GM19397 (cell line): ENCODE results near the gene NRXN2.

Experiments
- ATAC-seq: cut with Tn5 transposase; IDR thresholded peaks from one replicate; pipeline ENCODE4 v1.9.1; 2021; ENCODE audit warnings: mild to moderate bottlenecking, moderate library complexity; ENCODE audit not compliant: unreplicated experiment

The NRXN2 gene

DNA sequence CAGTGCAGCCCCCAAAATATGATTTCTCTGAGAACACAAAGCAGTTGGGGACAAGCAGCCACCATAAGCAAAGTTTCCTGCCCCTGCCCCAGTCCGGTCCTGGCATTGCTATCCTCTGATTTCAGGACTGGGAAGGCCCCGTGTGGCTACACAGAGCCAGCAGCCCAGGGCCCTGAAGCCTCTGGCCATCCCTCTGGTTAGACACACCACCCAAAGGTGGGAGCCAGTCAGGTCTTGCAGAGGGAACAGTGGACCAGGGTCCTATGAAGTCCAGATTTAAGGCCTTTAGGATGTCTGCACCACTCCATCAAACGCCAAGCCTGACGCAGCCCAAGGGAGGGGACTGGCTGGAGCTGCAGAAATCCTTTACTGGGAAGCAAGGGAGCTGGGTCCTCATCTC, 68.6 kb downstream of the NRXN2 start:
- ATAC-seq = no peak

DNA sequence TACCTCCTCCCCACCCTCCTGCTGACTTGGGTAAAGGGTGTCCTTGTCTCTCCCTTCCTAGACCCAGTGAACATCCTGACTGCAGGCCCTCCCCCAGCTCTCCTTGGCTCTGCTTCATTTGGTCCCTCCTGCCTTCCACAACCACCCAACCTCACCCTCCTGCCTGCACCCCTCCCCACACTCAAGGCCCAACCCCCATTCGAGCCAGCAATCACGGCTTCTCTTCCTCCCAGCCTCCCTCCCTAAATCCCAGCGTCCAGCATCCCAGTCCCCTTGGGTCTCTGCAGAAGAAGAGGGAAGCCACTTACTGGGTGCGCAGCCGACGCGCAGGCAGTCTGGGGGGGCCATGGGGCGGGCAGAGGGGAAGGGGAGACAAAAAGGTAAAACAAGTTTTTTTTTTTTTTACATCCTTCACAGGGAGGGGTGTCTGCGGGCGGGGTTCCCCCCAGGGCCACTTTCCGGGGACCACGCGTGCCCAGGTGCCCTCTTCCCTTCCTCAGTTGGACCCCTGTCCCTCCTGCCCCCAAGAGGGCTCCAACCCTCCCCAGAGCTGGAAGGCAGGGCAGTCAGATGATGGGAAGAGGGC, 69.5 kb downstream of the NRXN2 start:
- ATAC-seq = no peak

DNA sequence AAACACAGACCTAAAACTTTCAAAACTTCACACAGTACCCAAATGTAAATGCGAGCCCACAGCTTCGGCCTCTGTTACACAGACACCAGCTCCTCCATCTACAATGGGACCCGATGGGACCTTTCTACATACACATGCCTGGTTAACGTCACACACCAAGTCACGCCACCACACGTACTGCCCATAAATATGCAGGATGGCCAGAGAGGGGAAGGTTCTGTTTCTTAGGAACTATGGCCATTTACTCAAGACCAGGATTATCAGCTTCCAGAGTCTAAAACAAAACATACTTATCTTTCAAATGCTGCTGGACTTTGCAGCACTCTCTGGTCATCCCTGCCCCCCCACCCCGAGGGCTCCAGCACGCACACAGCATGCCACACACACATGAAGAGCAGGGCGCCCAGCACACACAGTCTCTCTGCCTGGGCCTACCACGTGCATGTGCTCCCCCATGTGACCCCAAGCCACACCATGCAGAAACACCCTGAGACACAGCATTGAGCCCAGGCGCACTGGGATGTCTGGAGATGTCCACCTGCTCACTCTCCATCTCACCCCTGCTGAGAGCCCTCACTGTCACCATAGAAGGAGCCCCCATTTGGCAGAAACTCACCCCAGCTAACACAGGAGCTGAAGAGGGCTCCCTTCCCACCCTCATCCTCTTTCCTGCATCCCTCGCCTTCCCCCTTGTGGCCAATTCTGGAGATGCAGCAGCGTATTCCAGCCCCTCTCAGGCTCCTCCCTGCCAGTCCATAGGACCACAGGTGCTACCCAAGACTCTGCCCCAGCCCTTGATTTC, 70.2 kb downstream of the NRXN2 start:
- no peak for ATAC-seq

DNA sequence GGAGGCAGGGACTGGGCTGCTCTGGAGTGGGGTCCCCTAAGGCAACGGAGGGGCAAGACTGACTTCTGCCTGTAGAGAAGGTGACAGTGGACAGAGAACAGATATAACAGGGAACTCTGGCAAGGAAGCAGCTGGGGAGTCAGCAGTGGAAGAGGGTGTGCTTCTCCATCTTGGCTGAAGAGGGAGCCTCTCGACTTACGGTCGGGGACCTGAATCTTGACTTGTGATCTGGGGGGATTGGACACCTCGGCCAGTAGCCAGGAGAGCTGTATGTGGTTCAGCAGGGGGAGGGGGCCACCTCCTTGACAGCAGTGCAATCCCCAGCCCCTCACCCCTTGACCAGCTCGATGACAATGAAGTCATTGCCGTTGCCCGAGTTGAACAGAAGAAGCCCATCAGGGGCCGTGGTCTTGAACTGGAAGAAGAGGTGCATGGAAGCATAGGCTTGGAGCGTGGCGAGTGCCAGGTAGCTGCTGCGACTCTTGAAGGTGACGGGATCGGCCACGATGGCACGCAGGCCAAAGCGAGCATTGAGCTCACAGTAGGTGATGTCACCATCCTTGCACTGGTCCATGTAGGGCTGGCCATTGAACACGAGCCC, 72.0 kb downstream of the NRXN2 start:
- no peak for ATAC-seq

DNA sequence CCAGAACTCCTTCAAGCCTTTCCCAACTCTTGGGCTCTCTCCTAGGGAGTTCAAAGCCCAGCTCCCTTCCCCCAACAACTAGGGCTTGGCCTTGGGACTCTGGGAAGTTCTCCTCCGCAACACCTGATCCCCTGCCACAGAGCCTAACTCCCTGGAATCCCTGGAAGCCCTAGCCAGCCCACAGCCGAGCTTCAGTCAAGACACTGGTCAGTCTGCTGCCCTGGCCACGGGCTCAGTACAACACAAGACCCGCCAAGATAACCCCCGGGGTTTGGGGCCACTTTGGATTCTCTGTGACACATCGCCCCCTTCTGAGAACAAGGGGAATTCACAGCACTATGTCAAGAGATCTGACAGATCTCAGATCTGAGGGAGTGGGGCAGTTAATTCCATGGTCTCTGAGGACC, 73.7 kb downstream of the NRXN2 start:
- ATAC-seq = no peak

DNA sequence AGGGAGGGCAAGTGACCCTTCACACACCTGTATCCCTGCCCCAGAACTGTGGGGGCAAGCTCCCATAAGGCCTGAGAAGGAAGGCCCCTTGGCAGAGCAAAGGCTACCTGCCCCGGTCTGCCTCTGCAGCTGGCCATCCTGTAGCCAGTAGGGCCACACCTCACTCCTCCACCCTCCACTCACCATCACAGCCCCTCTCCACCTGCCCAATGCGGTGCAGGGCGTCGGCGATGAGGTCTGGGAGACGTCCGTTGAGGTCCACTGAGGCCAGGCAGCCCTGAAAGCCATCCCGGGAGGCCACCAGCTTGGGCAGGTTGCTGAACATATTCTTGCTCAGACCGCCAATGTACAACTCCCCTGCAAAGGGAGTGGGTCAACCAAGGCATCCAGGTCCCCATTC, 74.4 kb downstream of the NRXN2 start:
- ATAC-seq = no peak

DNA sequence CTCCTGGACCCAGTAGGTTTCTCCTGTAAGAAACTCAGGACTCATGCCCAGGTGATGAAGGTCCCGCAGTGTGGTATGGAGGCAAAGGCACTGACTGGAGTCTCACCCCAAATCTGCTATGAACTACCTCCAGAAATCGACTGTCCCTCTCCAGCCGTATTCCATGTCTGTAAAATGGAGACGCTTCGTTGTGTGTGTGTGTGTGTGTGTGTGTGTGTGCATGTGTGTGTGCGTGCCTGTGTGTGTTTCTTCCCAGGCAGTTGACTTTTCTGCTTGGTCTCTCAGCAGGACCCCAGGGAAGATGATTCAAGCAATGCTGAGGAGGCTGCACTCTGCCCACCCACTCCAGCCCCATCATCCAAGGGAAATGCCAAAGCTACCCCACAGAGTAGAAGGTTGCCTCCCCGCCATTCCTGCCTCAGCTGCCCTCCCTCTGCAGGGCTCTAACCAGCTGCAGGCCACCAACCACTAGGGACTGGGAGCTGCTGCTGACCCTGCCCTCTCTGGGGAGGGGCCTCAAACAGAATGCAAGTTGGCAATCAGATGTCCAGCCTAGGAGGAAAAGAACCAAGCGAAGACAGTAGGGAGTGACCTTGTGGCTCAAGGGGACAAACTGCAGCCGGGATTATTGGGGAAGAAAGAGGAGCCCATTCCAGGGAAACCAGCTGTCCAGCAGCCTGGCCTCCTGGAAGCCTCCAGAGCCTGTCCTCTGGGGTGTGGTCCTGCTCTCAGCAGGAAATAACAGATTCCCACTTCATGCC, 75.8 kb downstream of the NRXN2 start:
- no peak for ATAC-seq

DNA sequence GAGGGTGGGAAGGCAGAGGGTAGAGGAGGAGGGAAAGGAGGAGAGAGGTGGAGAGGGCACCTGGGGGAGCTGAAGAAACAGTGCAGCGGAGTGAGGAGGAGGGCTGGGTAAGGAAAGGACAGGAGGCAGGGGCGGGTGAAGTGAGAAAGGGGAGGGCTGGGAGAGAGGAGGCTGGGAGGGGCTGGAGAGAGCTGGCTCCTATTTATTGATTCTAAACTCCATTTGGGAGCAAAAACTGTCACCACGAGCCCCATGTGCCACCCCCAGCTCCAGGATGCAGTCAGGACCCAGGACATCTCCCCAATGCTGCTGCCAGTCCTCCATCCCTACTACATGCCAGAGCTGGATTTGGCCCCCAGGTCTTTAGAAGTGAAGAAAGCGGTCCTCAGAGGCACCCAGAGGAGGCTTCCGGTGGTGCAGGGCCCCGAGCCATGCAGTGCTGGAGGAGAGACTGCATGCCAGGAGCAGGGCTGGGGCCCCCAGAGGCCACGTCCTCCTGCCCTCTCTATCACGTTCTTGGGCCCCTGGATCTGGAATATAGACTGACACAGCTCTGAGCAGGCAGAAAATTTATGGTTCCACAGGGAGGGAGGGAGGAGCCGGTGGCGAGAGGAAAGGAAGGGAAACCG, 78.2 kb downstream of the NRXN2 start:
- no peak for ATAC-seq

DNA sequence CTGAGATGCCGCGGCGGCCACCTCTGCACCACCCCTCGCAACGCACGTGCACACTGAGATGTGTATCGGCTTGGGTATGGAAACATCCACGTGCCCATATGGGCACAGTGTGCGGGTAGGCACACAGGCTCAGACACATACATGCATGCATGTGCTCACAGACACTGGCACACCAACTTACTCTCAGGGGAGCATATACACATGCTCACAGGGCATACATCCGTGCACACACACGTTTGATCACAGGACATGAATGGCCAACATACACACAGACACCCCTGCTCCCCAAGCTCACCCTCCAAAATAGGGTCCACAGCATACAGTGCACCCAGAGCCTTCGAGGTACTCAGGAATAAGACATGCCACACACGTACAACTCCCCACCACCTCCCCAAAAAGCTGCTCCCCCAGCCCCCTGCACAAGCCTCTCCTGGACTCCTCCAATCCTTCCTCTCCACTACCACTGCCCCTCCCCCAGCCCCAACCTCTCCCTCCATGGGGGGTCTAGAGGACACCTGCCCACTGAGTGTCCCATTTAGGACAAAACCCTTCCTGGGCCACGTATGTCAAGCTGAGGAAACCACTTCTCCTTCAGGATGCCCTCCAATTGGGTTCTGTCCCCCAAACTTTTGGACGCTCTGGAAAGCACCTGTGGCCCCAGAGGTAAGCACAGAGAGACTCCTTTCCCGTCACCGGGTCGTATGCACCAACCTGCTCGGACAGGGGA, 78.9 kb downstream of the NRXN2 start:
- ATAC-seq = no peak

DNA sequence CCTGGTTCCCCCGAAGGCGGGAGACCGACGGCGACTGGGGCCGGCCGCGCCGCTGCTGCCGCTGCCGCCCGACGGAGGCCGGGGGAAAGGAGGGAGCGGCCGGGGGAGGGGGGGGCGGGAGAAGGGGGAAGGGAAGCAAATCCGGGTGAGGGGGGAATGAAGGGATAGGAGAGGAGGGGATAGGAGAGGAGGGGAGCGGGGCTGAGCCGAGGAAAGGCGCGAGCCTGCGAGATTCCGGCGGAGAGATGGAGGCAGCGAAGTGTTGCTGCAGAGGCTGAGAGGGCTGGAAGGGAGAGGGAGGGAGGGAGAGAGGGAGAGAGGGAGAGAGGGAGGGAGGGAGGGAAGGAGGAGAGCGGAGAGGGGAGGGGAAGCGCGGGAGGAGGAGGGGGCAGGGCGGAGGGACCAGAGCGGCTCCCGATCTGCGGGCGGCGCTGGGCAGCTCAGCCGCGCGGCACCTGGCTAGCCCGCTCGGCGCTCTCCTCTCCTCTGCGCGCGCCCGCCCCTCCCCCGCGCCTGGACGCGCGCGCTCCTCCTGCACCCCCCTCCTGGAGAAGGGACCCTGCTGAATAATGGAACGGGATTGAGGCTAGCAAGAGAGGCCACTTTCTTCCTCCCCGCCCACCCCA, 79.6 kb downstream of the NRXN2 start:
- ATAC-seq = no peak

DNA sequence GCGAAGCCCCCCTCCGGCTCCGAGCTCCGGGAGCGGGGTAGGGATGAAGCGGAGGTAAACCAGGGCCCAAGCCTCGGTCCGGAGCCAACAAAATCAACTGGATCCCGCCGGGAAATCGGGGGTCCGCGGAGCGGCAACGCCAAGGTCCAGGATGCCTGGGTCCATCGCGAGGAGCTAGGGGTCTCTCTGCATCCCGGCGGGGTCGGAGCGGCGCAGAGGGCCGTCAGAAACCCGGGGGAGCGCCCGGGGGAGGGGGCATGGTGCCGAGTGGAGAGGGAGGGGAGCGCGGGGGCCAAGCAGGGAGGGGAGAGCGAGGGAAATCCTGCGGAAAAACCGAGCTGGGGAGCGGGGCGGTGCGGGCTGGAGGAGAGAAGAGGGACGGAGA, 80.1 kb downstream of the NRXN2 start:
- ATAC-seq = no peak

DNA sequence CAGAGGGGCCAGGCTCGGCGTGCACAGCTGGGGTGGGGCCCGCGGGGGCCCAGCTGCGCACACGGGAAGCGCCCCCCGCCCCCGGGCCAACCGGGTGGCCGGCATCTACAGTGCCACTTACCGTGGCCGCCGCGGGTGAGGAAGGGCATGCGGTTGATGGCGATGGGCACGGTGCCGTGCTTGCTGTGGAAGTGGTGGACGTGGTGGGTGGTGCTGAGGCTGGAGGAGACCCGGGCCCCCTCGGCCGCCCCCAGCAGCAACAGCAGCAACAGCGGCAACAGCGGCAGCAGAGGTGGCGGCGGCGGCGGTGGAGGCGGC, 80.6 kb downstream of the NRXN2 start:
- no peak for ATAC-seq

DNA sequence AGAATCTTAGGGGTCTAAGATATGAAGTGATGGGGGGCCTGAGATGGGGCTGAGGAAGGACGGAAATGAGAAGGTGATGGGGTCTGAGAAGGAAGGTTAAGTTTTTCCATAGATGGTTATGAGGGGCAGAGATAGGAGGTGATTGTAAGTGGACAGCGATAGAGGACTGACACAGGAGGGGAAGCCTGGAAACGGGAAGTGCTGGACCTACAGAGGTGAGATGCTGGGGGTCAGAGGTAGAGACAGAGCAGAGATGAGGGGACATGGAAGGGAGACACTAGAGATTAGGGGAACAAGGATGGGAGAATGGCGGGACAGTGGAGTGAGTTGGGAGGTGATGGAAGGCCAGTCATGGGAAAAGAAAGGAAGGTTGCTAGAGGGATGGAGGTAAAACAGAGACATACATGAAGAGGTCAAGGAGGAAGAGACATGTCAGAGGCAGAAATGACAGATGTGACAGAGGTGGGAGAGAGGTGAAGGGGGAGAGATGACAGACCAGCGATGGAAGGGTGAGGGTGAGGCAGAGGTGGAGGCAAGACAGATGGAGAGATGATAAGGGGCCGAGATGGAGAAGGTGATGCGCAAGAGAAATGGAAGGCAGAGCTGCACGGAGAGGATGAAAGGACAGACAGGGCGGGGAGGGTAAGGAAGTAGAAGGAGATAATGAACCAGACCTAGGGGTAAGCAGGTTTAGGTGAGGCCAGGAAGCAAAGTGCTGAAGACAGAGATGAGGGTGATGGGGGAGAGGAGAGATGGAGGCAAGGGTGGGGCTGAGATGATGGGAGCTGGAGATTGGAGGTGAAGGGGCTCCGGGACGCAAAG, 81.2 kb downstream of the NRXN2 start:
- no peak for ATAC-seq

DNA sequence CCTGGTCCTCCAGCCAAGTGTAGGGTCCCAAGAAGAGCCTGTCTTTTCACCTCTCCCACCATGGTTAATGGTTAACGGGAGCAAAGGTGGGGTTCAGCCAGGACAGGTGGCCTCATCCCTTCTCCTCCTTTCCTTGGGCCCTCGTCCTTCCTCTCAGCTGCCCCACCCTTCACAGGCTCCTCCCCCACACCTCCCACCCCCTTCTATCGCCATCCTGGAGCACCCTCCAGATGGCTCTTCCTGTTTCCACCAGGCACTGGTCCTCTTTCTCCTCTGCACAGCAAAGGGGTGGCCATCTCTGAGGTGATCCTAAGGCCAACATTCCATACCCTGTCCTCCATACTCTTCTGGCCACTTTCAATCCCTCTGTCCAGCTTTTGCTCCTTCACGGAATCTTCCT, 83.1 kb downstream of the NRXN2 start:
- ATAC-seq = no peak

DNA sequence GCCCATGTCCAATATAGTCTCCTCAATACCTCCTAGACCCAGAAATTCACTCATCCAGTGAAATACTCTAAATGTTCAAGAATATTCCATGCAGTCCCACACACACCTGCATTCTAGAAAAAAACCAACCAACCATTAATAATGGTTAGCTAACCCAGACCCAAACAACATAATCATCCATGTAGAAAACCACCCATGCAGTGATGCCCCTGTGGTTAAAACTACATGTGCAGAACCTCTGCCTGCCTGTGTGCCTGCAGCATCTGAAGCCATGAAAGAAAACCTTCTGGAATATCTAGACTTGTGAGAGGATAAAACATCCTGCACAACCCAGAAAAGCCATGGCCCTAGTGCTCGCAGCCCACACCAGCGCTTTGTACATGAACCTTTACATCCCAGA, 84.2 kb downstream of the NRXN2 start:
- ATAC-seq = no peak

DNA sequence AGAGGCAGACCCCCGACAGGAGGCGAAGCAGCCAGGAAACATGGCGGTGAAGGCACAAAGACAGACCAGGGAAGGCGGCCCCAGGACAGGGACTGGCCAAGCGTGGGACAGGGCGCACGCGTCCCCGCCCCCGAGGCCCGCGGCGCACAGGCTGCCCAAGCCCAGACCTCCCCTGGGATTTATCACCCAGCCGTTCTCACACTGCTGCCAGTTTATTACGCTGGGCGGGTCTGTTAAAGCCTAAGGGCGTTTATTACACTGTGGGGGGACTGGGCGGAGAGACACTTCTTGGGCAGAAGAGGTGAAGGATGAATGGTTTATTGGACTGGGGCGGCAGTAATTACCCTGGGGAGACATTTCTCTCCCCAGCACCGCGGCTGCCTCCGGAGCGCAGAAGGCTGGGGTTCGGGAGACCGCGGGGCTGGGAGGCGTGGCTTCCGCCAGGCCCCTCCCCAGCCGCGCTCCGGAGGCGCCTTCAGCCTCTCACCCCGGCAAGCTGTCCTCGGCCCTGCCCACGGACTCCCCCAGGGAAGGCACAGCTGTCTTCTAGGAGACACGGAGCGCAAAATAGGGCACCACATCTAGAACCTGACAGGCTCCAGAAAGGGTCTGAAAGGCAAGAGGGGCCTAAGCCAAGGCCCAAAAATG, 84.9 kb downstream of the NRXN2 start:
- ATAC-seq = no peak

DNA sequence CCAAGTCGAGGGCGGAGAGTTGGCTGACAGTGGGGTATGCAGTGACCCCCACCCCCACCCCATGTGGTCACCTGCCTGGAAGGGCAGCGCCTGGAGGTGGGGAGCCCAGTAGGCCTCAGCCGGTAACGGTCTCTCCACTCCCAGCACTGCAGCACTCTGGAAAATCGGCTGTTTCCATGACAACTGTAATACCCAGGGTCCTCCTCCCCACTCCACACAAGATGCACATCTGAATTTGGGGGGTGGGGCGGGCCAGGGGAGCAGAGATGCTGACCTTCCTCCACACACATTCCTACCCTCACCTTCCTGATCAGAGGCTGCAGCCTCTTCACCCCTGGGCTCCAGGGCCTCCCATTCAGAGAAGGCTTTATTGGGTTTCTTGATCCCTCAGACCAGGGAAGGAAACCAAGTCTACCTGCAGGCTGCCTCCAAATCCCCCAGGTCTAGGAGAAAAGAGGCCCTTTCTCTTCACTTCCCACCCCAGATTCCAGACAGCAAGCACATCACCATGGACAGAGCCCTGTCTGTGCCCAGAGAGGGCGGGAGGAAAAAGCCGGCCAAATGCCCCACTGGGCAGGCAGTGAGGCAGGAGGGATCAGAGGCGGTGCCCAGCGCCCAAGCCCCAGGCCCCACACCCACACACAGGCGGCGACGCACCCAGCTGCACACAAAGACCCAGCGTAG, 85.5 kb downstream of the NRXN2 start:
- ATAC-seq = no peak

DNA sequence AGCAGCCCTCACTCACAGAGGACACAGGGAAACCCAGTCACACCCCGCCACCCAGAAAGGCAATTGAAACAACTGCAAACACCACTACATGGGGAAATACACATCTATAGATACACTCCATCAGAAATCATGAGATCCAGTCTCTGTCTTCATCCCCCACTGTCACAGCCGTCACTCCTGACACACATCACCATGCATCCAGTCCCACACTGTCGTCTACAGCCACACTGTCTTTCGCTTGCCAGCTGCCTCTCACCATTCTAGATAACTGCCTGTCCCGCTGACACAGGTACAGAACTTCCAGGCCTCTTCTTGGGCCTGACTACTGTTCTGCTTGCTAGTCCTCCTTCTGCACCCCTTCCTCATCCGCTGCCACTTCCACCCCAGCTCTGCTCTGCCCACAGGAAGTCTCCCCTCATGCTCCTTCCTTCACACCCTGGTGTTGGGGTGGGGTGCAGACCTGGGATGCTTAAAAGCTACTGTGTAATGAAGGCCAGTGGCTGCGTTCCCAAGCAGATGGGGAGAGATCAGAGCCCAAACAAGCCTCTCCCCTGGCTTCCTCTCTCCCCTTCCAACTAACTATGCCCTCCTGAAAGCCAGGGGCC, 89.3 kb downstream of the NRXN2 start:
- ATAC-seq = no peak
